Neuronal stem cell (in vitro differentiated cells): ENCODE measurements around the gene CUX1.

Source experiments
- DNase-seq: peaks from one replicate; pipeline ENCODE4 v3.0.0-alpha.2; 2013; ENCODE audit warnings: low spot score
- H2AFZ ChIP-seq: one replicate; pipeline ENCODE4 v1.6.1; 2013; ENCODE audit warnings: mild to moderate bottlenecking, low read length, inconsistent platforms
- H2AK5ac ChIP-seq: 2 replicates; pipeline ENCODE4 v1.6.1; 2013; ENCODE audit warnings: low read depth, mild to moderate bottlenecking, inconsistent platforms, low read length, moderate library complexity, mixed read lengths
- H2BK120ac ChIP-seq: 2 replicates; pipeline ENCODE4 v1.6.1; 2013; ENCODE audit warnings: low read depth, mild to moderate bottlenecking, inconsistent platforms, low read length, moderate library complexity, mixed read lengths
- H2BK12ac ChIP-seq: one replicate; pipeline ENCODE4 v1.6.1; 2013; ENCODE audit warnings: low read length, inconsistent platforms
- H2BK15ac ChIP-seq: 2 replicates; pipeline ENCODE4 v1.6.1; 2013; ENCODE audit warnings: mild to moderate bottlenecking, low read length, inconsistent platforms, mixed read lengths
- H2BK5ac ChIP-seq: one replicate; pipeline ENCODE4 v1.6.1; 2013; ENCODE audit warnings: inconsistent platforms, mild to moderate bottlenecking, low read length, moderate library complexity
- H3K14ac ChIP-seq: one replicate; pipeline ENCODE4 v1.6.1; 2013; ENCODE audit warnings: low read length, inconsistent platforms
- H3K18ac ChIP-seq: 2 replicates; pipeline ENCODE4 v1.6.1; 2013; ENCODE audit warnings: low read length, inconsistent platforms
- H3K23ac ChIP-seq: 2 replicates; pipeline ENCODE4 v1.6.1; 2013; ENCODE audit warnings: low read depth, mild to moderate bottlenecking, mixed read lengths, low read length, inconsistent platforms; ENCODE audit not compliant: poor library complexity
- H3K27ac ChIP-seq: replicated peaks from 3 replicates; pipeline ENCODE4 v1.5.1; 2013; ENCODE audit warnings: low read length, inconsistent platforms
- H3K27me3 ChIP-seq, 3 experiments: 2 replicates each; pipeline ENCODE4 v1.6.1; 2013; ENCODE audit warnings: low read length in 3 of 3, mild to moderate bottlenecking in 2 of 3, inconsistent platforms in 1 of 3, low read depth in 1 of 3, mixed read lengths in 1 of 3, moderate library complexity in 1 of 3; ENCODE audit not compliant: control insufficient read depth in 3 of 3, insufficient read depth in 3 of 3
- H3K36me3 ChIP-seq, 2 donors: replicated peaks in 1 of 2; 2 replicates each; pipeline ENCODE4 v1.6.1; 2013; ENCODE audit warnings: low read length in 2 of 2; ENCODE audit not compliant: control insufficient read depth in 2 of 2, insufficient read depth in 2 of 2
- H3K4ac ChIP-seq: 2 replicates; pipeline ENCODE4 v1.6.1; 2013; ENCODE audit warnings: inconsistent platforms, mild to moderate bottlenecking, low read length, moderate library complexity
- H3K4me1 ChIP-seq, 2 donors: 1 replicate in 1 of 2; 2 replicates in 1 of 2; pipeline ENCODE4 v1.6.1; 2013; ENCODE audit warnings: low read length in 2 of 2, low read depth in 1 of 2; ENCODE audit not compliant: control insufficient read depth in 2 of 2, insufficient read depth in 1 of 2
- H3K4me2 ChIP-seq: one replicate; pipeline ENCODE4 v1.6.1; 2013; ENCODE audit warnings: mild to moderate bottlenecking, low read length, inconsistent platforms; ENCODE audit not compliant: insufficient read depth, poor library complexity, severe bottlenecking
- H3K4me3 ChIP-seq, 2 donors: 2 replicates each; pipeline ENCODE4 v1.5.1; 2013; ENCODE audit warnings: low read length in 2 of 2, mild to moderate bottlenecking in 2 of 2, inconsistent platforms in 1 of 2, moderate library complexity in 1 of 2
- H3K79me1 ChIP-seq: one replicate; pipeline ENCODE4 v1.6.1; 2013; ENCODE audit warnings: low read depth, mild to moderate bottlenecking, inconsistent platforms, low read length, moderate library complexity
- H3K9ac ChIP-seq: one replicate; pipeline ENCODE4 v1.6.1; 2013; ENCODE audit warnings: mild to moderate bottlenecking, low read depth, low read length, inconsistent platforms; ENCODE audit not compliant: poor library complexity
- H3K9me3 ChIP-seq, 2 donors: replicated peaks in 1 of 2; 2 replicates each; pipeline versions ENCODE3 to v1.6.1; 2013; ENCODE audit warnings: low read length in 2 of 2, mild to moderate bottlenecking in 2 of 2, inconsistent platforms in 1 of 2, low read depth in 1 of 2, mixed read lengths in 1 of 2, moderate library complexity in 1 of 2; ENCODE audit not compliant: control insufficient read depth in 2 of 2, insufficient read depth in 1 of 2
- H4K8ac ChIP-seq: one replicate; pipeline ENCODE4 v1.6.1; 2013; ENCODE audit warnings: low read depth, mild to moderate bottlenecking, inconsistent platforms, low read length, moderate library complexity
- H4K91ac ChIP-seq: one replicate; pipeline ENCODE4 v1.6.1; 2013; ENCODE audit warnings: low read length, low read depth, mild to moderate bottlenecking, inconsistent platforms; ENCODE audit not compliant: poor library complexity
- WGBS, 2 donors: extraction: QIAGEN DNeasy Blood & Tissue Kit; methylation state at CpG; one replicate each; pipeline ENCODE4 v1.1.7; 2013; ENCODE audit warnings: missing lambda C conversion rate in 2 of 2, mixed read lengths in 1 of 2; ENCODE audit not compliant: insufficient read length in 2 of 2, insufficient replicate concordance in 1 of 2; ENCODE audit errors: extremely low coverage in 2 of 2; 5-methylcytosine and 5-hydroxymethylcytosine counted together

CUX1 gene

GRCh38 chr7:102073931-102074880, 256.8 kb downstream of the CUX1 start:
- Histone ChIP-seq H3K14ac (no peak overlapping the region), H2AK5ac (no peak overlapping the region), H3K4me1 (peaks cover 0 to 8% of the 10 kb centered on the region in 2 donors), H3K9me3 (peaks cover 3 to 19% of the 10 kb centered on the region in 2 donors), H3K27ac (no peak overlapping the region), H3K27me3 (no peaks in the 10 kb centered on the region), H4K8ac (no peak overlapping the region), H3K9ac (no peak overlapping the region), H2AFZ (no peak overlapping the region), H3K4me2 (no peak overlapping the region), H3K18ac (no peak overlapping the region), H2BK15ac (no peak overlapping the region), H3K36me3 (peaks cover 11 to 43% of the 10 kb centered on the region in 2 donors), H2BK12ac (no peak overlapping the region), H2BK5ac (no peak overlapping the region), H3K79me1 (no peaks in the 10 kb centered on the region), H4K91ac (no peak overlapping the region), H3K23ac (no peak overlapping the region), H3K4ac (no peak overlapping the region), H3K4me3 (no peak overlapping the region), H2BK120ac (no peak overlapping the region)
- no peak for DNase-seq
- WGBS, 2 donors: no CpG with 5 or more reads among the region's 14 CpGs

- Histone ChIP-seq H2BK5ac (no peak overlapping the region), H2AFZ (no peak overlapping the region), H2BK15ac (no peak overlapping the region), H3K27ac (no peak overlapping the region), H2AK5ac (no peak overlapping the region), H3K23ac (no peak overlapping the region), H3K14ac (no peak overlapping the region), H3K18ac (no peak overlapping the region), H3K4me2 (no peak overlapping the region), H3K27me3 (no peaks in the 10 kb centered on the region), H3K36me3 (peaks cover 11 to 37% of the 10 kb centered on the region in 2 donors), H3K4me3 (no peak overlapping the region), H3K9ac (peak overlapping the region; percentile 26), H3K4ac (no peak overlapping the region), H3K9me3 (peaks cover 3 to 19% of the 10 kb centered on the region in 2 donors), H4K91ac (no peak overlapping the region), H3K4me1 (peaks cover 0 to 8% of the 10 kb centered on the region in 2 donors), H3K79me1 (no peaks in the 10 kb centered on the region), H4K8ac (no peak overlapping the region), H2BK120ac (no peak overlapping the region), H2BK12ac (no peak overlapping the region)
- no CpG with 5 or more reads among the region's 9 CpGs for WGBS, 2 donors
- no peak for DNase-seq
Observed at GRCh38 chr7:102075126-102075525, 257.7 kb downstream of the CUX1 start.

DNA sequence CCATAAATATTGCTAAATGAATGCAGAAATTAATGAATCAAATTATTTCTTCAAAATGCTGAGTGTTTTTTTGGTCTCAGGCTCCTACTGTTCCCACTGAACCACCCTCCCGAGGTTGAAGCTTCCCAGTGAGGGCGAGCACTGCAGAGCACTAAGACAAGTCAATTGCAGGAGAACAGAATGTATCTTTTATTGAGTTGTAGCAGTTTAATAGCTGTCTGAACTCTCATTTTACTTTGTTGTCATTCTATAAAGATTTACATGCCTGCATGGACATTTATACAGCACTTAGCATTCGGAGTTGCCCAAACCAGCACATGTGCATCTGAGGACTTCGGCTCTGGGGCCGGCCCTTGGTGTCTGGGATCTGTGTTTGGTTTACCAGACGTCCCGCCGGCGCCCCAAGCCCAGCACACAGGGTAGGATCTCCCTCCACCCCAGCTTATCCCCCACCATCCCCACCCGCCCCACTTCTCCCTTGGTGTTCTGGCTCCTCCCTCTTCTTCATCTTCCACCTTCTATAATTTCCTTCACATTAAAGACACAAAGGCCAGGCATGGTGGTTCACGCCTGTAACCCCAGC, 258.2 kb downstream of the CUX1 start:
- H3K14ac ChIP-seq: no peak overlapping the region
- no CpG with 5 or more reads among the region's 11 CpGs for WGBS, 2 donors
- H3K18ac ChIP-seq: no peak overlapping the region
- H3K27ac ChIP-seq: no peak overlapping the region
- H3K4ac ChIP-seq: no peak overlapping the region
- H4K91ac ChIP-seq: no peak overlapping the region
- H3K4me1 ChIP-seq: peaks cover 0 to 9% of the 10 kb centered on the region in 2 donors
- H2BK5ac ChIP-seq: no peak overlapping the region
- peaks cover 3 to 16% of the 10 kb centered on the region in 2 donors for H3K9me3 ChIP-seq
- H3K79me1 ChIP-seq: no peaks in the 10 kb centered on the region
- H3K23ac ChIP-seq: no peak overlapping the region
- H2BK120ac ChIP-seq: no peak overlapping the region
- no peak overlapping the region for H2BK15ac ChIP-seq
- no peak overlapping the region for H3K4me2 ChIP-seq
- H3K36me3 ChIP-seq: peaks cover 11 to 32% of the 10 kb centered on the region in 2 donors
- no peaks in the 10 kb centered on the region for H3K27me3 ChIP-seq
- H2BK12ac ChIP-seq: no peak overlapping the region
- no peak overlapping the region for H3K9ac ChIP-seq
- no peak overlapping the region for H3K4me3 ChIP-seq
- no peak overlapping the region for H4K8ac ChIP-seq
- H2AFZ ChIP-seq: no peak overlapping the region
- DNase-seq: no peak
- no peak overlapping the region for H2AK5ac ChIP-seq

DNA sequence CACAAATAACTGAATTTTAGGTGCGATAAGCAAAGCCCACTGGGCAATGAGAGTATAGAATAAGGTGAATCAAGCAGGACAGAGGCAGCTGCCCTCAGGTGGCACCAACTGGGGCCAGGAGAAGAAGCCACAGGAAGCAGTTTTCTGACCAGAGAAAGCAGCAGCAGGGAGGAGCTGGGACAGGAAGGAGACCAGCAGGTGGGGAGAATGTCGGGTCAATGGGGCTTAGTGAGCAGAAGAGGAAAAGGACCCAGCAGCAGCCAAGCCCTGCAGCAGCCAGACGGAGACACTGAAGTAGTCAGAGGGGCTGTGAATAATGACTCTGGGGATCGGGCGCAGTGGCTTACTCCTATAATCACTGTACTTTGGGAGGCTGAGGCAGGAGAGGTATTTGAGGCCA, 259.7 kb downstream of the CUX1 start:
- H3K9ac ChIP-seq: no peak overlapping the region
- H2BK15ac ChIP-seq: no peak overlapping the region
- H3K79me1 ChIP-seq: no peaks in the 10 kb centered on the region
- no peak overlapping the region for H3K4me2 ChIP-seq
- no peak overlapping the region for H3K18ac ChIP-seq
- no peak overlapping the region for H2BK5ac ChIP-seq
- no peak overlapping the region for H2BK12ac ChIP-seq
- no CpG with 5 or more reads among the region's 5 CpGs for WGBS, 2 donors
- H3K36me3 ChIP-seq: peaks cover 7 to 18% of the 10 kb centered on the region in 2 donors
- H3K27ac ChIP-seq: no peak overlapping the region
- peaks cover 0 to 9% of the 10 kb centered on the region in 2 donors for H3K4me1 ChIP-seq
- peaks cover 0 to 4% of the 10 kb centered on the region in 2 donors for H3K9me3 ChIP-seq
- no peak overlapping the region for H2BK120ac ChIP-seq
- H3K4ac ChIP-seq: no peak overlapping the region
- H3K27me3 ChIP-seq: no peaks in the 10 kb centered on the region
- no peak overlapping the region for H2AK5ac ChIP-seq
- H3K4me3 ChIP-seq: no peak overlapping the region
- H2AFZ ChIP-seq: no peak overlapping the region
- H3K14ac ChIP-seq: no peak overlapping the region
- H4K8ac ChIP-seq: no peak overlapping the region
- H3K23ac ChIP-seq: no peak overlapping the region
- H4K91ac ChIP-seq: no peak overlapping the region
- no peak for DNase-seq
